ENCODE results near the gene FBP1.
A peak's percentile ranks its signal among the peaks of the same experiment; 100 is the strongest.
"Not testable (repeated sequence)": the region's sequence is repeated elsewhere in the genome, so short reads cannot be mapped to it uniquely, and the experiment has no call there.

Gene FBP1

DNA sequence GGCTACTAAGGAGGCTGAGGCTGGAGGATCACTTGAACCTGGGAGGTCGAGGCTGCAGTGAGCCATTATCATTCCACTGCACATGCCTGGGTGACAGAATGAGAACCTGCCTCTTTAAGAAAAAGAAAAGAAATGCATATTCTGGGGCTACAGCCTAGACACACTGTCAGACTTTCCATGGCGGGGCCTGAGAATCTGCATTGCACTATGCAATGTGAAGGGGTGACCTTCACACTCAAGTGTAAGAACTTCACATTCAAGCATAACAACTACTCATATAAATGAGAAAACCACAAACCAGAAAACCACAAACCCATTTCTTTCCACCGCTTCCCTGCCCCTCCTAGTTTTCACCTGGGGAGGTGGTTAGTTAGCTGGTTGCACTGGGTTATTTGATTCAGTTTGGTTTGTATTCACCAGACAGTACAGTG, 27.7 kb downstream of the FBP1 start:
- no peak for DNase-seq

DNA sequence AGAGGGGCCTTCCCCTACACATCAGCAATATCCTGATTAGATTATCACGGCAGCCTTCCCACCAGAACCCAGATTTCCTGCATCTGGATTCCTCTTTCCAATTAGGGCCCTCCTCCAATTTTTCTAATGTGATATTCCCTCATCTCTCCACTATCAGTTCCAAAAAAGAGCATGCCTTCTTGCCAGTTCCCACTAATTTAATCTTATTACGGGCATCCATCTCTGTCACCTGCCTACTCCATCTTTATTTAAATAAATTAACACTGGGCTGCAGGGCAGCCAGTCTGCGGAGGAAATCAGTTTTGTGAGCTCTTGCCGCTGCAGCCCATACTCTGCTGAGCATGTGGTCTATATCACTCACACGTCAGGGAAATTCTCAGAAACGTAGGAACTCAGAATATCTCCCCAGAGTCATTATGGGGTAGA, 29.1 kb downstream of the FBP1 start:
- no peak for DNase-seq

DNA sequence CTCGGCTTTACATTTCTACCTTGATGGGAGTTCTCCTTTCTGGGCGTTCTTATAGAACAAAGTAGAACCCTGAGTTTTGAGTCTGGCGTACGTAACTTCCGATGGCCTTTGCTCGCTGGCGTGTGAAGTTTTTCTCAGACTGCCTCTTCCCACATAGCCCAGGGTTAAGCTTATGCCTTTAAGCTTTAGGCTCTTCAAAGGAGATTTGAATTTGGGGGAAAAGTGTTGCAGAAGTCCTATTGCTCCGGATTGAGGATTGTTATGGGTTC, 32.0 kb downstream of the FBP1 start:
- no peak for DNase-seq

DNA sequence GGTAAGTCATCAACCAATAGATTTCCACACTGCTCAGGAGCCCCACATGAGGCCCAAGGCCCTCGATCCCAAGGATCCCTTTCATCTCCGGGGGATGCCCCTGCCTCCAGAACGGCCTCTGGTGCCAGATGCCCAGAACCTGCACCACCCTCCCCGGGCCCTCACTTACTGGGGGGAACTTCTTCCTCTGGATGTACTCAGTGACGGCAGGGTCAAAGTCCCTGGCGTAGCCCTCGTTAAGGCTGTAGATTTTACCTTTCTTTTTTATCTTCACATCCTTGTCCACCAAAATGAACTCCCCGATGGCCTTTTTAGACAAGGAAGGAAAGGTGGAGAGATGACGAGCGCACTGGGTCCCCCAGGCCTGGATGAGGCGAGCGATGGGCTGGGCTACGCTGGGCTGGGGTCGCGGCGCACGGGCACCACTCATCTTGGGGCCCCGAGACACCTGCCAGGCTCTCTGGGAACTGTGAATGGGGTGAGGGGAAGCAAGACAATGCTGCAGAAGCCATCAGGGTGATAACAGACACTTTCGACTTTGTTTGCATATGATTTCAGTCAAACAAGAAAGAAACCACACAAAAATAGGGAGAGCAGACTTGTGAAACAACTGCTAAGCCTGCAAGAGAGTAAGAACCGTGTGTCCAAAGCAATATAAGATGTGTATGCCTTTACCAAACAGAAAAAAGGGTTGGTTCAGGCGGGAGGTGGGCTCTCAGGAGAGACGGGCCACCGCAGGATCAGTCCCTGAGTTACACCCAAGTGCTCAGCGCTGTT, 32.5 kb downstream of the FBP1 start:
- DNase-seq: no peak

DNA sequence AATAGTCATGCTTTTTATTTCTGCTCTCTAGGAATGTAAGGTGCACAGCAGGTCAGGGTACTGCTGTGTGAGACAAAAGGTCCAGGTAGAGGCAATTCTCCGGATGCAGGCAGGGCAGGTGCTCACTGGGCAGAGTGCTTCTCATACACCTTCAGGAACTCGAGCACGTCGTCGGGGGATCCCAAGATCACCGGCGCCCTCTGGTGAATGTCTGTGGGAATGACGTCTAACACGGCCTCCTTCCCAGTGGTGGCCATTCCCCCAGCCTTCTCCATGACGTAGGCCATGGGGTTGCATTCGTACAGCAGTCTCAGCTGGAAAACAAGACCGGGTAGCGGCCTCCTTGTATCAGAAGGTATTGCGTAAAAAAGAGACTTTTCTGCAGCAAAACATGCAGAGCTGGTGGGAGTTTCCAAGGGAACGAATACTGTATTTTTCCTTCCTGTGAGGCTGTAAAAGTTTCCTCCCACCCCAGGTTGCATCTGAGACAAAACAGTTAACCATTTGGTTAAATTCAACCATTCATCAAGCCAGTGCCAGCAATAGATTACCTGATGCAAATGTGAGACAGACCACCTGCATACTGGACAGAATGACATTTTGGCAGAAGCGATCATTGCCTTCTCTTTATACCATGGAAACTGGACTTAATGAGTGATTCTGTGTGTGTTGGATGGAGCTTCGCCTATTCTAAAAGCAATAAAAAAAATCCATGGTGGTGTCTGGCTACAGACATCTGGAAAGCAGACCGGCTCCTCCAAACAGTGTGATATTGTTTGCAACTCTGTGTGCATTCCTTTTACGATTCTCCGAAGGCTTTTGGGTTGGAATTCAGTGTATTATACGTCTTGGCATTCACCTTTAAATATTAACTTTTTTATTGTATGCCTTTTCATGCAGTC, 35.8 kb downstream of the FBP1 start:
- DNase-seq: peak; percentile 29

DNA sequence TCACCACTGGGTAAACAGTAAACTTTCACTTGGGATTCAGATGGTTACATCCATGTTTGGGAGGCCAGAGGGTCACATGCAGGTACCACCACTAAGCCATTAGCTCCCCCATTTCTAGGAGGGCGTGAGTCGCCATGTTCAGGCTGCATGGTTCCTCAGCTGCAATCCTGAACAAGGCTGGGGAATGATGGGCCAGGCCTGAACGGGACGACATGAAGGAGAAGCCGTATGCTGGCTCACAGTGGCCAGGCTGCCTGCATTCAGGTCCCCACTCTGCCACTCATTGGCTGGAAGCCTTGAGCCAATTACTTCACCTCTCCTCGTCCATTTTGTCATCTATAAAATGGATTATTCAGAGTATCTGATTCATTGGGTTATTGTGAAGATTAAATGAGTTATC, 36.7 kb downstream of the FBP1 start:
- DNase-seq: no peak

DNA sequence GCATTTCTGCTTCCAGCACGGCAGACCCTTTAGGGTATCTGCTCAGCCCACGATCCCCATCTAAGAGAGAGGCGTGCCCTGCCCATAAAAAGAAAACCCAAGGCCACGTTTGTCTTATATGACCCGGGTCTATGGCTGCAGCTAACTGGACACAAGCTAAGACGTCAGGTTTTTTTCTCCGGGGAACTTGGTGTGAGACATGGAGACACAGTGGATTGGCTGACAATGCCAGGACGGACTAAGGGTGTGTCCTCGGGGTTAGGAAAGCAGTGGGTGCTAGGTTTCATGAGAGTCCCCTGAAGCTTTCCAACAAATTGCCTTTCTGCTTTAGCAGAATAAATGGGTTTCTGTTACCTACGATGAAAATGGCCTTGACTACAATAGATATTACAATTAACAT, 38.6 kb downstream of the FBP1 start:
- no peak for DNase-seq

DNA sequence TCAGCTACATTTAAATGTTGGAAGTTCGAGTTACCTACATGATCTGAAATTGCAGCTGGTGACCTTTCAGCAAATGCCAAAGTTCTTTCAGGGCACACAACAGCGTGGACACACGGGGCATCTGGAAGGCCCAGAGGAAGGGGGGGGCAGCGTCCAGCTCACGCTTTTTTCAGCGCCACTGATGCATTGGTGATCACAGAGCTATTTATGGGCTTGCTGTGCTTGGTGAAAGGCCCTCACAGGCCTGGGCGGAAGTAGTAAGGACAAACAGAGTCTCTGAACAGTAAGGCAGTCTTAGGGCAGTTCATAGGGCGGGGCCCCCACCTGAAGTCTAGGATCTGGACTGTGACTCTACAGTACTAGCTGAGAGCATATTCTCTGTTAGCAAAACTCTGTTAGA, 39.1 kb downstream of the FBP1 start:
- DNase-seq: no peak

DNA sequence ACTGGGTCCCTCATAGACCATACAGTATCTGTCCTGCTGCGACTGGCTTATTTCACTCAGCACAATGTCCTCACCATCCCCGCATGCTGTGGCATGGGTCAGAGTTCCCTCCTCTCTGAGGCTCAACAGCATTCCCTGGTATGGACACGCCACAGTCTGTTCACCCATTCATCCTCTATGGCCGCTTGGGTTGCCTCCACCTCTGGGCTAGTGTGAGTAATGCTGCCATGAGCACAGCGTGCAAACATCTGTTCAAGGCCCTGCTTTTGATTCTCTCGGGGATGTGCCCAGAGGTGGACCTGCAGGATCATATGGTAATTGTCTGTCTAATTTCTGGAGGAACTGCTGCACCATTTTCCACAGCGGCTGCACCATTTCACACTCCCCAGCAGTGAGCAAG, 40.2 kb downstream of the FBP1 start:
- no peak for DNase-seq

DNA sequence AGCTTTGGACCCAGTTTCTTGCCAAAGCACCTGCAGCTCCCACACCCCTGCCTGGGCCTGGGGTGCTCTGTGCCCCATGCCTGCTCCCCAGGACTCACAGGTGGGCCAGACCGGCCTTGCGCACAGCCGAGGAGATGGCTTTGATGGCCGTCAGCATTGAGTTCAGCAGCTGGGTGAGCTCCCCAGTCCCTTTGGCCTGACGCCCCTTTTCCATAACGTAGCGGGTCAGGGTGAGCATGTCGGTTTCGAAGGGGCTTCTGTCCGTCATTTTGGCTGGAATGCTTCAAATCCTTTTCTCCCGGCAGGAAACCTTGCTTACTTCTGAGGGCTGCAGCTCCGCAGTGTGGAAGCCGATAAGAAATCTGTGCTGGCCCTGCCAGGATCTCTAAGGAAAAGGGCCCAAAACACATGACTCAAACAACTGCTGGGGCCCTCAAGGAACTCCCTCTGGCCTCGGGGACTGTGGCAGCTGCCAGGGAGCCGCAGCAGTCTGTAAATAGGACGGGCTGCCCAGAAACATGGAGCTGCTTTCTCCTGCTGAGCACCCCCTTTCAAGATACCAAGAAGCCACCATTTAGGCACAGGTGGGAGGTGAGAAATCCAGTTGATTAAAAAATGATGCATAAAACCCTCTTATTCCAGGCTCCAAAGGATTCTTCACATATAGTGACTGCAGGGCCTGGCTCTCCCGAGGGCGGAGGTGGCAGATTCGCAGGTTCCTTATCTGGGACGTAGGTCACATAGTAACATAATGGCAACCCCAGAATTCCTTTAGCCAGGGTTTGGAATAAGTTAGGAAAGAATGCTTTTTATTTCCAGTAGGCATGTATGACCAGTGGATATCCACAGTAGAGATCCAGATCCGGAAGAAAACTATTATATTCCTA, 45.6 kb downstream of the FBP1 start, which contains the start of gene FBP2:
Gene FBP2 (minus strand): TSS at position 366 of the 887 bp plus-strand sequence. CDS start 98 bp downstream, at position 268.
- DNase-seq: no peak

DNA sequence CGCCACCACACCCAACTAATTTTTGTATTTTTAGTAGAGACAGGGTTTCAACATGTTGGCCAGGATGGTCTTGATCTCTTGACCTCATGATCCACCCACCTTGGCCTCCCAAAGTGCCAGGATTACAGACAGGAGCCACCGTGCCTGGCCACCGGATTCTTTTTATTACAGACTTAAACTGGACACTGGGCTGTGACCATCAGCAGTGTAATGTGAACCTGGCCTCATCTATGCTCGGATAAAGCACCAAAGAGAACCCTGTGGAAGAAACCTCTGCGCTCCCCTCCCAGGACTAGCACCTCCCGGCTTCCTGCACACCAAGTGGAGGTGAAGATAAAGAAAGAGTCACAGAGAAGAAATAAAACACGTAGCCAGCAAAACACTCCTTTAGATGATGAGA, 46.6 kb downstream of the FBP1 start:
- not testable (repeated sequence) for DNase-seq

DNA sequence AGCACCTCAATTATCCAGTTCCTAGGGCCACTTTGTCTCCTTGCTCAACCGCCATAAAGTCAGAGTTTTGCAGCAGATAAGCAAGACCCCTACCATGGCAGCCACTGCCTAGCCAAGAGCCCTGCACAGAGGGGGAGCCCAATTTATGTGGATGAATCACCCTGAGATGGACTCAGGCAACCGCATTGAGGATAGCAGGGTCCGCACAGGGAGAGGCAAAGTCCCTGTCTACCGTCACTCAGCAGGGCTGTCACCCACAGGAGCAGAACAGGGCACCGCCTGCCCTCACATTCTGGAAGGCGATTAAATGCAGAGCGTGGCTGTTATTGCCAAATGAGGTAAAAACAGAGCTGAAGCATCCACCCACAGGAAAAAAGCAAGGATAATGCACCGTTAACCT, 47.4 kb downstream of the FBP1 start:
- DNase-seq: no peak

DNA sequence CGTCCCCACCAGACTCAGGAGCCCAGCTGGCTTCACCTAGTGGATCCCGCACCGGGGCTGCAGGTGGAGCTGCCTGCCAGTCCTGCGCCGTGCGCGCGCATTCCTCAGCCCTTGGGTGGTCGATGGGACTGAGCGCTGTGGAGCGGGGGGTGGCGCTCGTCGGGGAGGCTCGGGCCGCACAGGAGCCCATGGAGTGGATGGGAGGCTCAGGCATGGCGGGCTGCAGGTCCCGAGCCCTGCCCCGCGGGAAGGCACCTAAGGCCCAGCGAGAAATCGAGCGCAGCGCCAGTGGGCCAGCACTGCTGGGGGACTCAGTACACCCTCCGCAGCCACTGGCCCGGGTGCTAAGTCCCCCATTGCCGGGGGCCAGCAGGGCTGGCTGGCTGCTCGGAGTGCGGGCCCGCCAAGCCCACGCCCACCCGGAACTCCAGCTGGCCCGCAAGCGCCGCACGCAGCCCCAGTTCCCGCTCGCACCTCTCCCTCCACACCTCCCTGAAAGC, 48.2 kb downstream of the FBP1 start:
- not testable (repeated sequence) for DNase-seq

DNA sequence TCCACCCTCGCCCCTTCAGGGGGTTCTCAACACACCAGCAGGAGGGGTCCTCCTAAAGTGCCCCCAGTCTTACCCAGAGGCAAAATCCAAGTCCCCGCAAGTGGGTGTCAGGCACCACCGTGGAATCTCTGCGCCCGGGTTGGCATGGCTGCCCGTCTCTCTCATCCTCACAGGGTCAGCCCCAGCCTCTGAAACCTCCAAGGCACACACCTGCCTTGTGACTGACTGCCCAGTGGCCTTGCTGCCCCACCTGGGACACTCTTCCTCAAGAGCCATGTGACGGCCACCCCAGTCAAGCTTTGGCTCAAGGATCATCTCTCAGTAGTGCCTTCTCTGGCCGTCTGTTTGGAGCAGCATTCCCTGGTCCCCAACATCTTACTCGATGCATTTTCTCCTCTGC, 50.6 kb downstream of the FBP1 start:
- no peak for DNase-seq

DNA sequence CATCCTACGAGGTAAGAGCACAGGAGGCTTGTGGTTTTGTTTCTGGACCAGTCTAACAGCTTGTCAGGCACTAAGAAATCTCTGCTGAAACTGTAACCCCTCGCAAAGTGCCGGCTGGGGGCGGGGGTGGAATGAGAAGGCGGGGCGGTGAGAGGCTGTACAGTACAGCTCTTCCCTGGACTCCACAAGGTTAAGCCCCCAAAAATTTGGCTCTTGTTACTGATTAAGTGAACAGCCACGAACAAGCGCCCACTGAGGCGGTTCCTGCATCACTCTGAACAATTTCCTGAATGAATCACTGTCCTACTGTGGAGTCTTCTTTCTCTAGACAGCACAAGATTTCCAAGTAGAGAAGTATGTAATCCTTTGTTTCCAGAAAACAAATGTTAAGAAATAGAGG, 52.5 kb downstream of the FBP1 start:
- DNase-seq: no peak

DNA sequence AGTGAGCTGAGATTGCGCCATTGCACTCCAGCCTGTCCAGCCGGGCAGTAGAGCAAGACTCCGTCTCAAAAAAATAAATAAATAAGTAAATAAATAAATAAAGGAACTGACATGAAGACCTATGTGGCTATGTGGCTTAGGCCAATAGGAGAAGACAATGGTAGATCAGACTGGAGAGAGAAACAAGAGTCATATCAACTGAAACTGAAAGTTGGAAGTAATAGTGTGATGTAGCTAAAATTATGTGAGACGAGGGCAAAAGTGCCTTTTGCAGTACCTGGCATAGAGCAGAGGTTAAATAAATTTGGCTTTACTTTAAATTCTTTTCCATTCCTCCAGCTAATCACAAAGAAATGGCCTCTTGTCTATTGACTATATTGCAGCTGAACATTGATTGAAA, 53.0 kb downstream of the FBP1 start:
- DNase-seq: no peak

DNA sequence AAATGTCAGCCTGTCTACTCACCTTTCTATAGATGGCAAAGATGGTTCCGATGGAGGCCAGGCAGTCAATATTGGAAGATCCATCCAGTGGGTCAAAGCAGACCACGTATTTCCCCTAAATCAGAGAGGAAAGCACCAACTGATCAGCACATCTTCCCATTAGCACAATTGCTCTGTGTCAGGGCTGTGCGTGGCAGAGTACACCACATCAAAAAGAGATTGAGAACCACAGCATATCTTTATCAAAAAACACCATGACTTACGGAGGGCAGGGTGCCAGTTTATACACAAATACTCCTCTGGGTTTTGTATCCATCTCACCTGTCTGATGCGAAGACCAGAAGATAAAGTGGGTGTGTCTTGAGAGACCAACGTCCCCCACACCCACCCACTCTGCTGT, 54.8 kb downstream of the FBP1 start:
- DNase-seq: no peak

DNA sequence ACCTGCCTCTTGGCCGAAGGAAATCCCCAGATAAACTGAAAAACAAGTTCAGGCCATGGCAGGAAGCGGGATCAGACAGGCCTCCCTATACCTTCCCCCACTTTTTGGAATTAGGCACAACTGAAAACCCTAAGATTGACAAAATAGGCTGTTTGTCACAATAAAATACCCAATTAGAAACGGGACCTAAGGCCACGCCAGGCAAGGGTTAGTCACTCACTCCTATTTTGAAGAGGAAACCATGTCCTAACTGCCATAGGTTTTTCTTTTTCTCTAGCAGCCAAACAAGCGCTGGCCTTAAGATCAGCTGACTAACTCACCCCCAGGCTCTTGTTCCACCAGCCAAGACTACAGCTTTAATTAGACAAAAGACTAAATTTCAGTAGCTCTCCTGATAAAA, 57.6 kb downstream of the FBP1 start:
- no peak for DNase-seq

DNA sequence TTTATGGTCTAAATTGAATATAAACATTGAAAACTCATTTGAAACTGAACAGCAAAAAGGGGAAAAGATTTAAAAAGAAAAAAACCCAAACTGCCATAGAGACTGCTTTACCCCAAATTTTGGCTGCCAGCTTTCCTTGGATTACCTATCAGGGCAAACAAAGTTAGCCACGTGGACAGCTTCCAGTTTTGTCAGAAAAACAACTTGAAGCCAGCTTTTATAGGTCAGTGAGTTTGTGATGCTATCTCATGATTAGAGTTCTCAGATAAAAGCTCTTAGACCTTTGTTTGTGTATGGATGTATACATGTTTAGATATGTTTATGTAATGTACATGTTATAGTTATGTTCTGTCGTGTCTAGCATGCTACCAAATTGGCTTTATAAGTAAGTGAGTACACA, 61.7 kb downstream of the FBP1 start:
- DNase-seq: no peak

DNA sequence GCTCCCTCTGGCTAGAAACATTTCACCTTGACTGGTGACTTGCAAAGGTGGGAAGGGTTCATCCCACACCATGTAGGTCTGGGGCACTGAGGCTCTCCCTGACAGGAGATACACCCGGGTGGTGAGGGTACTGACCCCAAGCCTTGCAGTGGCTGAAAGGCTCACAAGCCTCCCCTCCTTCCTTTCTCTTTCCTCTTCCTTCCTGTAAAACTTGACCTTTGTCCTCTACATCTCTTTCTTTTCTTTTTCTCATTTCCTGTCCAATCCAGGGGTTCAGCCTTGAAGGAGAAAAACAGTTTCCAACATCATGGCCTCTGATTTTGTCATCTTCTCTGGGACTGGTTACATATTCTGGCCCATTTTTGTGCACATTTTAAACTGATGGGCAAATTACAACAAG, 62.3 kb downstream of the FBP1 start:
- no peak for DNase-seq

DNA sequence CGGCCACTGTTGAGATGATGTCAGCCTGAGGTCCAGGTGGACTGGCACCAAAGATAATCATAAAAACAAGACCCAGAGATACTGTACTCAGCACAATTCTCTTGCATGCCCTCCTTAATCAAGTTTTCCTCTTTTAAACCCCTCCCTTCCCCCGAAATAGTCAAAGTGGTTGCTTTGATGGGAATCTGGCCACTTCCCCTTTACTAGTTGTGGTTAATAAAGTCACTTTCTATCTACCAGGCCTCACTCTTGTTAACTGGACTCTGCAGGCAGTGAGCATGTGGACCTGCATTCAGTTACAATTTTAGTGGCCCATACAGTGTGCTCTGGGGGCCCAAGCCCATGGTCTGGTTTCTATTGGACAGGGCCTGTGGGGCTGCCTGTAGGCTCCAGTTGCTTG, 63.2 kb downstream of the FBP1 start:
- DNase-seq: no peak

DNA sequence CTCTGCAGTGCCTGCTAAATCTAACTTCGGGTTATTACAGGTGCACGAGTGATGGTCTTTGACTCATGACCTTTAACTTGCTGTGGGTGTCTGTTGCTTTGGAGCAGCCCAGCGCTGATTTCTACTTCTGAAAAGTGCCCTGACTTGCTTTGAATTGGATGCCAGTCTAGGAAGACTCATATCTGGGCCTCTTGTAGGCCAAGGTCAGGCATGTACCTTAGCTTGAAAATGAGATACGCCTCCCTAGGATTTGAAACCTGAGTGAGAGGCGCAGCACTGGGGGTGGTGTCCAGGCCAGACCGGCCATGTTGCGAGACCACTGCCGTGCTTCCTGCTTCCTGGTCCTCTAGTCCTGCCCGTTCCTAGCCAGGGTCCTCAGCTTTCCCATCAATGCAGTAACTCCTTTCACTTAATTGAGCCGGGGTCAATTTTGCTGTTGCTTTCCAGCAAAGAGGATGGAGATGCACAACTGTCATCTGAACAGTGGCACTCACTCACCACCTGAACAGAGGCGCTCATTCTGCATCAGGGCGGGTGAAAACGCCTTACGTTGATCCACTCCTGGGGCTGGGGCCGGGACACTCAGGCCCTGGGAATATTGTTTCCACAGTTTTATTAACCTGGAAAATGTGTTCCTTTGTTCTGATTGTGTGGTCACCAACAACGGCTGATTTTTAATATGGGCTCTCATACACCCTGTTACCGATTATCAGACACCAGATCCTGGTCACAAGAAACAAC, 70.2 kb downstream of the FBP1 start:
- no peak for DNase-seq

All from NCI-H748 treated with DMSO at 0.1 percent for 48 hours (cell line).